HG03175 (cell line): ENCODE results near the gene STAT1.

Experiments
- ATAC-seq: cut with Tn5 transposase; IDR thresholded peaks from one replicate; pipeline ENCODE4 v1.9.1; 2021; ENCODE audit warnings: mild to moderate bottlenecking, moderate library complexity; ENCODE audit not compliant: unreplicated experiment

STAT1 gene

DNA sequence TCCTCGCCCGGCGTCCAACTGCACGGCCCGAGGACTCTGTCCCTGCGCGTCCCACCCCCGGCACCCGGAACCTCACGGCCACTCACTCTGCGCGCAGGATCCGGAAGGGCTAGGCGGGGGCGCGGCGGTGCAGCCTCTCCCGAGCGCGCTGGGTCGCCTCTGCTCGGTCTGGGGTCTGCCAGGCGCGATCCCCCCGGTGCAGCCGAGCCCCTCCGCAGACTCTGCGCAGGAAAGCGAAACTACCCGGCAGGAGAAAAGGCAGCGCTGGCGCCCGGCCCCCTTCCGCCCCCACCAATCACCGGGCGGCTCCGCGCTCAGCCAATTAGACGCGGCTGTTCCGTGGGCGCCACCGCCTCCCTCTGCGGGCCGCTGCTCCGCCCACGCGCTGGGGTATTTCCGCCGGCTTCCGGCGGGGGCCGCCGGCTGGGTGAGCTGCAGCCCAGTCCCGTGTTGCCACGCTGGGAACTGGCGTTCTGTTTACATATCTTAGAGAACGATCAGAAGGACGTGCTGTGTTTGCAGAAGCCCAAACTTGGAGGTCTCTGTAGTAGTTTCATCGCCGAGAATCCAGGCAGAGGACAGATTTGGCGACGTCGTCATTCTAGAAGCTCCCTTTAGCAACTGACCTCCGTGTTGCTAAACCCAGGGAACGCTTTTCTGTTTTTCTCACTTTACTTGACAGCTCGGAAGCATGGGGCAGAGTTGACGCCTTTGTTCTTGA lies at the start of gene STAT1:
STAT1 (minus strand) TSS at position 240 of the 721 bp plus-strand sequence. CDS start 4,168 bp downstream, outside the sequence.
- ATAC-seq, result peak; percentile 85

DNA sequence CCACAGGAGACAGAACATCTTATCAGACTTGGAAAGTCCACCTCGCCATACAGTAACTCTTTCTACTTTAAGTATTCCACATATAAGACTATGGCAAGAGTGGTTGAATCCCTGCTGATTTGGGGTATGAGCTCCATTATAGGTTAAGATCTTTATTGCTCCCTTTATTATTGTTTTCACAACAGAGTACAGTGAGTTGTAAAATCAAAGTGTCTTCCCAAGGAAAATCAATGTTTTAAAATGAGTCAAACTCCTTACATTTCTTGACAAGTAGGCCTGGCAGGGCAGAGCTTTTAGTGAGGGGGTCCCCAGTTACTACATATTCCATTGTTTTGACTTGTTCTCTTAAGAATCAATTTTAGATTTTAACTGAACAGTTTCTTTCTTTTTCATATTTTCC lies 49.6 kb upstream of the STAT1 start:
- no peak for ATAC-seq

DNA sequence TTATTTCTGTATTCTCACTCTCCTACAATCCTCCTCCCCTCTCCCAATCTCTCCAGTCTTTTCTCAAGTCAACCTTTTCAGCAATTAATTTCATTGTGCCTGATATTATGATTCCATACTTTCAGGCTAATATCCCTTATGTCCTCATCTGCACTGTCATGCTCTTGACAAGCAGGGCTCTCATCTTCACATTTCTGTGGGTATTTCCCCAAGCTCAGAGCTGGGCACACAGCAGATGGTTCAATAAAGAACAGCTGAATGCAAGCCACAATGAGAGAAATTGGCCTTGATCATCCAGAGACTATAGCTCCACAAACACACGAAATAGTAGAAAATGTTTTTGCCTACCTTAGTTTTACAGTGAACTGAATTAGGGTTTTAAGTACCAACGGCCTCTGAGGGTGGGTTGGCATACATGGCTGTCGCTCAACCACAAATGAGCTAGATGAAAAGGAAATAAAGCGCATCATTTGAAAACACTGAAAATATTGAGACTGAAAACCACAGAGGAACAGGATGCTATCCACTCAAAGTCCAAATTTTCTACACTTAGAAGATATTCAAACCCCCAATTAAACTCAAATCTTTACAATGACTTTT lies 47.5 kb upstream of the STAT1 start:
- no peak for ATAC-seq

DNA sequence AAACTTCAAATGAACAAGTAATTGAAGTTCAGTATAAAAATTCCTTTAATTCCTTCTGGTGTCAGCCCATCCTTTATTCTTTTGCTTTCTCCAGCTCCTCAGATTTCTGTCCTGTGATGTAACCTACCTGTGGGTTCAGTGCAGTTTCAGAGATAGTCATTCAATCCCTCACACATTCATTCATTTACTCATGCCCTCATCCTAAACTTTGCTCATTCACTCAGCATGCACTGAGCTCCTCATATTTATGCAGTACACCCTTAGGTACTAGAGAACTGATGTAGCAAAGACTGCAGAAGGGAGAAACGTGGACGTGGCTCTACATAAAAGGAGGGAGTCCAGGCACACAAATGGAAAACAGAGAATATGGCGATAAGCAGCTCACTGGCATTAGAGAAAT lies 45.3 kb upstream of the STAT1 start:
- no peak for ATAC-seq

DNA sequence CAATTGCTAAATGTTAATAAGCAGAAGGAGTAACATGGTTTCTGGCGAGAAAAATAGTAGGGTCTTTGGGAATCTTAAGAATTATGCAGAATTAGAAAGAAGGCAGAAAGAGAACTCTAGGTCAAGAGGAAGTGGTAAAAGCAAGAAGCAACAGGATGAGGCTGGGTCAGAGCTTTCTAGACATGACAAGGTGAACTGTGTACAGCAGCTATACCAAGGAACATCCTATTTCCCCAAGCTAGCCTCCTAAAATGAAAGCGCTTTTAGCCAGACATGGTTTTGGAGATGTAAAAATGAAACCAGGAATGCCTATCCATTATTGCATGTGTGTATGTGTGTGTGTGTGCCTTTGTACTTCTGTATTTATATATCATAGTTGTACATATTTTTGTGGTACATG lies 42.3 kb upstream of the STAT1 start:
- no peak for ATAC-seq

DNA sequence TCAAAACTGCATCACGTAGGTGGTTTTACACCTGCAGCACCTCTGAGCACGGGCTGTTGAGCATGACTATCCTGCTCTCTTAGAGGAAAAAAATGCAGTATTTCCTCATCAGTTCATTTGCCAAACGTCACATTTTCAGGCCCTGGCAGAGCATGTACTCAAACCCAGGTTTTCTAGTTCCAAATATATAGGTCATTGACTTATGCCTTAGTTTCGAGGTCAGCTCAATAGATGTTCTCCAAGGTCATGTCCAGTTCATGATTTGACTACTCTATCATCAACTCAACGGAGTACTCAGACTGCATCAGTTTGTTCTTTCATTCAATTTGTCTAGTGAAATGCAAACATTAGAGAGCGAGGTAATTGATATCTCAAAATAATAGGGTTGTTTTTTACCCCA lies 39.3 kb upstream of the STAT1 start:
- no peak for ATAC-seq

DNA sequence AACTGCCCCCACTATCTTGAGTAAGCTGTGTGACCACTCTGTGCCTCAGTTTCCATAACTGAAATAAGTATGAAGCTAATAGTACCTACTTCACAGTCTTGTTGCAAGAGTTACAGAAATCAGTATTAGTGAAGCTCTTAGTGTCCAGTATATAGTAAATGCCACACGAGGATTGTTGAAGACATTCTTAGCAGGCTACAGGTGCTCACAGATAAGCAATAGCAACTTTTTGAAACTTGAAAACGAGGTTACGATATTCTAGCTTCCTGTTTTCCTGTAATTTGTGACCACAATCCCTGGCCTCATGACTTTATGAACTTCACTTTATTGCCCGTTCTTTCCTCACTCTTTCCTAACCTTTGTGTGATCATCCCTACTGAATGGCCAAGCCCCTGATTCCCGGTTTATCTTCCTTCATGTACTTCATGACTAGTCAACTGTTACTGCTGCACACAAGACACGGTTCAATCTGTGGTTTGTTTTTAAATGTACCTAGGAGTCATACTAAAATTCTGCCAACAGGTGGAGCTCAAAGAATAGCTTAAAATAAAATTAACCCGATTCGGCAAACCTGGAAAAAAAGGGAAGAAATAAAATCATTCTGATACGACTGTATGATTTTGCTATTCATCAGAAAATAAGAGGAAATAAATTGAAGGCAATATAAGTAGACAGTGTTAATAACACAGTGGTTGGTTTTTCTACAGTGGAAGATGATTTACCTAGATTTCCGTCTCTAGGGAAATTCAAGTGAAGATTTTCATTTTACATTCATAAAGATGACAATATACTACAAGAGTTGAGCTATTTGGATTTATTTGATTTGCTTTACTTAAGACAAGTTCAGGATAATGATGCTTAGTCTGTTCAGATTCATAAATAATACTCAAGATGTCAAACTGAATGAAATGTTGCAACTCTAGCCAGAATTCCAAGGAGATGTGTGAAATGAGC lies 38.1 kb upstream of the STAT1 start:
- ATAC-seq, result peak; percentile 45

DNA sequence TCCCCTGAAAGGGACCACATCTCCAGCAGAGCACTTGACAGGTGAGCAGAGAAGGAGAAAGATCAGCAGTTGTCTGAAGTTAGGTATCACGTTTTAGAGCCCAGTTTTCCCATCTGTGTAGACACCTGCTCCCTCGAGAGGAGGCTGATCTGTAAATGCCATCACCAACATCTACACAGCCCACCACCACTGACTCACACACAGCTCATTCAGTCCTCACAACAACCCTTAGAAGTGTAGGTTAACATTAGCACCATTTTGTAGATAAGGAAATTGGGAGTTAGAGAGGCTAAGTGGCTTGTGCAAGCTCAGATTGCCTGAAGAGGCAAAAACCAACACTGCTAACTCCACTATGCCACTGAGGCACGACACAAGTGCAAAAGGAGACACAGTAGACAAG lies 37.2 kb upstream of the STAT1 start:
- ATAC-seq, result no peak

DNA sequence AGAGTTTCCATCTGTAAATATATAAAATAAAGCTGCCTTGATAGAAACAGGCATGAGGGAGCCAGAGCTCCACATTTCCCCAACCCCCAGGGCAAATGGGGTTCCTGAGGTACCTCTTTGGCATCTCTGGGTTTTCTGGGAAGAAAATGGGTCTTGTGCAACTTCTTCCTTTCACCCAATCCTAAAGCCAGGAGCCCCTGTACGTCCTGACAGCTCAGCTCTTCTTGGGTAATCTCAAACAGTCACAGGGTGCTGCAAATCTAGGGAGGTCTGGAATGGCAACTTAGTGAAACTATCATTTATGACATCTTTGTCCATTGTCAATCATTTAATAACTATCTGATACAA lies 36.6 kb upstream of the STAT1 start:
- ATAC-seq, result no peak

DNA sequence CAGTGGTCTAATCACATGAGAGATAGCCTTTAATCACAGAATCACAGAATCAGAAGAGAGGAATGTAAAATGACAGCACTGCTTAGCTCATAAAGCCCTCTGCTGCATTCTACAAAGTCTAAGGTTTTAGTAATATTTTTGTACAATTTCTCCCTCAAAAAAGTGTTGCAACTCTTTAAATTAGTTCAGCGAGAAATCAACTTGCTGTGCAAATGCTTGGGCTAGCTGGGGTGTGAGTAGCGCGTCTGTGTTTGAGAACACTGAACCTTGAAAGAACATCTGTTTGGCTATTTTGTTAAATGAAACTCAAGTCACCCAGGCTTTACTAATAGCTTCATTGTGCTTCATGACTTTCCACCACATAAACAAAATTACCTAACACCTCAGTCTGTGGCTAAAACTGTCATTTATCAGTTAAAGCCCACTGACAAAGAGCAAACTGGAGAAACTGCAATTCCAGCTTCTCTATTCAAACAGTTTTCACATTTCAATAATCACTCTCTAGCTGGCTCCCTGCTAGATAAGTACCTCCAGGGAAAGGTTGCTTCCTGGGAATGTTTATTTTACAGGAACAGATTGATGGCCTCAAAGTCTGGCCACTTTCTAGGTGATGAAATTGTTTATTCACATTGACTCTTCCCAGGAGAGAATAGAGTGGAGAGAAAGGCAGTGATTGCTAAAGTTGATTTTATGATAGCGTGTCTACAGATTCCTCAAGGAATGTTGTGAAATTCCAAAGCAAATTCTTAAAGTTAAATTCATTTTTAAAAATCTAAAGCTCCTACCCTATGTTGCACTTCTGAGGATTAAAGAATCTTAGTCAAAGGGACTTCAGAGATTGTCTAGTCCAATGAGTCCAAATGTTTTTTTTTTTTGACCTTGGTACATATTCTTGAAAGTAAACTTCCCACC lies 36.0 kb upstream of the STAT1 start:
- ATAC-seq, result peak; percentile 89

DNA sequence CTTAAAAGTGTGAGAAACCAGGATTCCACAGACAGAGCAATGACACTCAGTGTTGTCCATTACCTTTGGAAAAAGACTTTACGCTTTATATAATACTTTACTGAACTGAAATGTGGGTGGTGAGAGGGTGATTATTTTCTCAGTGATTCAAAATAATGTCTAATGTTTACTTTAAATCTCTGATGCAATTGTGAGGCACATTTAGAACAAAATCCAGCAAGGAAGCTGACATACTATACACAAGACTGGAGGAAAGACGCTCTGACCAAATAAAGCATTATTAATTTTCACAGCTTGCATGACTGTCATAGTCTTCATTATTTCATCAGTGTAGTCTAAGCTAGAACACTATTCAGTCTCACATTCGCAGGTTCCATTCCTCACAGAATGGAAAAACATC lies 34.1 kb upstream of the STAT1 start:
- no peak for ATAC-seq

DNA sequence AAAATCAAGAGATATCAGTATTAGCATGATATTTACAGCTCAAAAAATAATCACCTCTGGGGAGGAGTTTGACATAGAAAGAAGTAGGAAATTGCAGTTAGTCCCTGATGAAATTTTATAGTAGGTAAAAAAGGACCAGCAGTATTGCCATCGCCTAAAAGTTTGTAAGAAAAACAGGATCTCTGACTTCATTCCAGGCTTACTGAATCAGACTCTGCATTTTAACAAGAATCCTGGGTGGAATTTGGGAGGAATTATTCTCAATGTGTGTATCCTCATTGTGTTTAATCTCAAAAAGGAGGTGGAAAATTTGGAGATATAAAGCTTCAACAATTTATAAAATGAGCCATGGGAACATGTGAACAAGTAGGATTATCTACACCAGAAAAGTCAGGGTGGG lies 31.2 kb upstream of the STAT1 start:
- no peak for ATAC-seq

DNA sequence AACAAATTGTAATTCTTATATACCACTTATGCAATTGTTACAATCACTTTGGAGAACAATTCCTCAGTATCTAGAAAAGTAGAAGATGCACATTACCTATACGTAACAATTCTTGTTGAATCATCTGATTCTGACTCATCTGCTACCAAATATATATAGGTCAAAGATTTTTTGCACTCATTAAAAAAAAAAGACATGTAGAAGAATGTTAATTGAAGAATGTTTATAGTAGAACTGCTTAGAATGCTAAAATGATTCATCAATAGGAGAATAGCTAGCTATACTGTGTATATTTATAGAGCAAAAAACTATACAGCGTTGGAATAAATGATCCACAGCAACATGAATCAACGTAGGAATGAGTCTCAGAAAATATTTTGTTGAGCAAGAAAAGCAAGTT lies 29.5 kb upstream of the STAT1 start:
- no peak for ATAC-seq

DNA sequence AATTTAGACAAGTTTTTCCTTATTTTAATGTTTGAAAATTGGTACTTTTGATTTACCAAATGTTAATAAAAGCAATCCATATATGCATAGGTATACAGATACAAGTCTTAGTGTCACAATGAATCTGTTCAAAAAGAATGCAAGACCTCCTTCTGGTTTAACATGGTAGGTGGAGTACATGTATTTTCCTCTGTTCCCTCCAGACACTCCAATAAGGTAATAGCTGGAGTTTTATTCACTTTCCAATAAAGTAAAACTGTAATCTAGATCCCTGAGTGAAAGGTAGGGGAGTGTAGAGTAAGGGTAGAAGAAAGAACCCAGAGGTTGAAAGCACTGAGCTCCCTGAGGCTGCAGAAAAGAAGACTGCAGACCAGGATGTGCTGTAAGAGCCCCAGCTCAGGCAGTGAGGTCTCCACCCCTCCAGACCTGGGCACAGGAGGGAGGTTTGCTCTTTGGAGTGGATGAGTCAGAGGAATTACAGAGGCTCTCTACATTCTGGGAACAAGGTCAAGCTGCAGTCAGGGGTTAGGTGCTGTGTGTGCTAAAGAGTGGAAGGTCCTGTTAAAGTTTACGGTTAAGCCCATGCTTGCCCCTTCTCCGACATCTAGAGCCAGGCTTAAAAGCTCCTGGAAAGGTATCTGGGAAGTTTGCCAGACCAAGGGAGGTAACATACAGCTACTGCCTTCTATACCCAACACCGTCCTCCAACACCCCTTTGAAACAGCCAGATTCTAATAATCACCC lies 27.6 kb upstream of the STAT1 start:
- no peak for ATAC-seq

DNA sequence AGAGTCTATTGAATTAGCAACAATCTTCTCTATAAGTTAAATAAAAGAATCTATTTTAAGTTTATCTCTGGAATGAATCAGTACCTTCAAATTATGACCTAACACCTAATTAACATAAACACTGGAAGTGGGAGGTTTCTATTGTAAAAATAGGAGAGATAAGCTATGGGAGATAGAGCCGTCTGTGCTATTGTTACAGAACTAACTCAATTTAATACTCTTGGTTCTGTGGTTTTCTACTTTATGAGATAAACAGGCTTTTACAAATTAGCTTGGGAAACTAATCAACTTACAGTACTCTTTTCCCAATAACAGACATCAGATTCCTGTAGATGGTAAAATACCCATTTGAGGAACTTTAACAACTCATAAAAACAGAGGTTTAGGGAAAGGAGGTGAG lies 25.6 kb upstream of the STAT1 start:
- ATAC-seq, result no peak

DNA sequence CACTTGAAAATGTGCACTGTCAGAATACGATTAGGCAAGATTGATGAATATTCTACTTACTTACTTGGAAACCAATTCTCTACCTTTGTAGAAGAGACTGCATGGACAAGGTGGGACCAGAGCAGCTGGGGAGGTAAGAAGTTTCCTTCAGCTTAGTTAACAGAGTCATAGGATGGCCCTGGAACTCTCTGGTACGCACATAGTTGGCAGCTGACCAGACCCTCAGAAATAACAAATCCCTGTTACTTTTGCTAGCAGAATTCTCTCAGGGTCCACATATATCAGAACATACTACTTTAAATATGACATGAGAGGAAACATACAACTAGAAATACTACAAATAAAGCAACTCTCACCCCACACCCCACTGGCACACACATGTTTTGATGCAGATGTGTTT lies 24.8 kb upstream of the STAT1 start:
- ATAC-seq, result no peak

DNA sequence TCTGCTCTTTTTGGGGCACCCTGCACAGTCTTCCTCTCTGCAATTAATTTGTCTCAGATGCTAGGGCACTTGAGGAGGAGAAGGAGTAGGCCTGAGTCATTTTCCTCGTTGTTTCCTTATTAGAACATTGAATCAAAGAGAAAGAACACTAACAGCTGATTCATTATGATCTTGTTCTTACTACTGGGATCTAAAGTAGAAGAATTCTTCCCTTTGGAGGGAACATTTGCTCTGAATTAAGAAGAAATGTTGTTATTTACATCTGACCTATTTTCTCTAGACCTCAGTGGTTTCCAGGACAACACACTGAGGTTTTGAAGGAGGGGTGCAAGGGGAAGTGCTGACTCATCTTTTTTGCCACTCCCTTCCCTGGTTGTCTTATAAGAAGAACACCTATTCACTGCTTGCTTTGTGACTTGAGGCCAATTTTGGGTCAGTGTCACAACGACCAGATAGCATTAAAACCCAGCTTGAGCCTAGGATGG lies 24.3 kb upstream of the STAT1 start:
- peak; percentile 66 for ATAC-seq

DNA sequence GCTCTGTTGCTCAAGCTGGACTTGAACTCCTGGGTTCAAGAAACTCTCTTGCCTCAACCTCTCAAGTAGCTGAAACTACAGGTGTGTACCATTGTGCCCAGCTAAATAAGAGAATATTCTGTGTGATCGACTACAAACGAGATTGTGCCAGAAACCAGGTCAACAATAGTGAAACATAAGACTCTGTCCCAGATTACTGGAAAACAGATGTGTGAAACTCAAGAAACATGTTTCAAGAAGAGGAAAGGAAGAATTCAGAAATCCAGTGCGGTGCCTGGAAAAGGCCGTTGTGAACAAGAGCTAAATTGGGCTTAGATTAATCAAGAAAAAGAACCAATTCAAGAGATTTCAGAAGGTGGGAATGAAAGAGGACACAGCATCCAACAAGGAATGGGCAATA lies 23.4 kb upstream of the STAT1 start:
- no peak for ATAC-seq

DNA sequence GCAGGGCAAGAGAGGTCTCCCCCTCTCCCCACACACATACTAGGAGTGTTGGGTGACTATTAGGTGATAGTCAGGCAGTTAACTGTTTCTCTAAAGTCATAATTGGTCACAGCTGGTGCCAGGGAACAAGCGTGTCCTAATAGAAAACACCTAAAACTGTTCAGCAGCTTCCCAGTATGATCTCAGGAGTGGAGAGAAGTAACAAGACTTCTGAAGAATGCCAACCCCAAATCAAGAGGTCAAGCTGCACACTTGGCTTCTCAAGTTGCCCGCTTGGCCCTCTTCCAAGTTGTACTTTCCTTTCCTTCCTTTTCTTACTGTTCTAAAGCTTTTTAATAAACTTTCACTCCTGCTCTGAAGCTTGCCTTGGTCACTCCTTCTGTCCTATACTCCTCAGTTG lies 22.4 kb upstream of the STAT1 start:
- ATAC-seq, result no peak
